Suprapubic skin (tissue), 4 donors: ENCODE data around the gene CFAP74. TPM values are rescaled to one million over a fixed set of nuclear protein-coding genes. Genes with fewer than 3 reads are reported as not detected.

Experiments
- DNase-seq, 2 donors: peaks; one replicate each; pipeline ENCODE4 v3.0.0-alpha.2; 2019; ENCODE audit warnings: low spot score in 2 of 2
- H3K27ac ChIP-seq: fragments of 200-600 bp; sonication (generic); one replicate; pipeline ENCODE4 v1.5.1; 2019
- H3K27me3 ChIP-seq: fragments of 200-600 bp; sonication (generic); one replicate; pipeline ENCODE4 v1.5.1; 2019
- H3K36me3 ChIP-seq: fragments of 200-600 bp; sonication (generic); one replicate; pipeline ENCODE4 v1.5.1; 2019
- H3K4me1 ChIP-seq: fragments of 200-600 bp; sonication (generic); one replicate; pipeline ENCODE4 v1.5.1; 2019
- H3K4me3 ChIP-seq: fragments of 200-600 bp; sonication (generic); one replicate; pipeline ENCODE4 v1.5.1; 2019; ENCODE audit warnings: mild to moderate bottlenecking
- H3K9me3 ChIP-seq: fragments of 200-600 bp; sonication (generic); one replicate; pipeline ENCODE4 v1.5.1; 2019
- EP300 ChIP-seq: sonication (generic); formaldehyde crosslinking; IDR thresholded peaks from one replicate; pipeline ENCODE4 v1.6.1; 2017; ENCODE audit warnings: antibody characterized with exemption
- POLR2A ChIP-seq, 2 donors: fragments of 450-650 bp; IDR thresholded peaks; one replicate each; pipeline ENCODE4 v1.6.1; 2017; ENCODE audit warnings: antibody characterized with exemption in 2 of 2, mild to moderate bottlenecking in 2 of 2, moderate library complexity in 2 of 2
- POLR2AphosphoS5 ChIP-seq, 3 donors: sonication (generic); formaldehyde crosslinking; IDR thresholded peaks; one replicate each; pipeline ENCODE4 v1.6.1; 2017; ENCODE audit warnings: antibody characterized with exemption in 3 of 3
- WGBS: methylation state at CpG from one replicate; pipeline ENCODE4 v1.1.5; 2018; 5-methylcytosine and 5-hydroxymethylcytosine counted together
- total RNA-seq, 4 donors: library from RNA; depleted of rRNA; stranded (reverse); fragments of >200 nt; gene quantifications; one replicate each; pipeline ENCODE4 v1.1.0, GENCODE V29; 2016
- TF ChIP-seq, protein P1 (sequence below), 2 donors: fragments of 200-600 bp in 1 of 2; fragments of 450-650 bp in 1 of 2; sonication (generic) in 1 of 2; IDR thresholded peaks; one replicate each; pipeline ENCODE4 v1.5.1; 2016 to 2019; ENCODE audit warnings: antibody characterized with exemption in 2 of 2, mild to moderate bottlenecking in 1 of 2, moderate library complexity in 1 of 2

The CFAP74 gene
- total RNA-seq, 4 donors from 2014 or later = not detected

DNA sequence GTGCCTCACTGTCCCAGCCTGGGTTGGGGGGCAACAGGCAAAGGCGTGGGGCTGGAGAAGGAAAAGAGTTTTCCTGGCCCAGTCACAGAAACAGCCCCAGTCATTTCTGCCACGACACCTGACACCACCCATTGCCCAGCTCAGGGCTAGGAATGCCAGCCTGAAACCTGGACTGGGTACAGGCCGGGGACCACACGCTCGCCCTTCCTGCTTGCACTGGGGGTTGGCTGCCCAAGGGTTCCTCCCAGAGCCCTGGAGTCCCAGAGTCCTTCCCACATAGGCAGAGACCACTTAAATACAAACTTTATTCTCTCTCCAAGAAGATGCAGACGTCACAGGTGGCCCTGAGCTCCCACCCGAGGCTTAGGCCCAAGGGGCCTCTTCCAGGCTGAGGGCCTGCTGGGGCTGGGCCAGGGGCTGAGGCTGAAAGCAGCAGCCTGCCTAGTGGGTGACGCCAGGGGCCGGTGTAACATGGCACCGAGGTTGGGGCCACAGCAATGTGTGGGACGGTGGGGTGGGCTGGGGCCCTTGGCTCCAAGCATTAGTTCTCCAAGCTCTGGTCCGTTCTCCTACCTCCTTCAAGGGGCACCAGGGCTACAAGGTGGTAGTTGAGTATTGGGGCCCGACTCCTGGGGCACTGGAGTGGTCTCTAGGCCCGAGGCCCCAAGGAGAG lies 86.1 kb downstream of the CFAP74 start:
- Histone ChIP-seq H3K4me1 (peaks cover 39% of the 10 kb centered on the region), H3K27me3 (no peaks in the 10 kb centered on the region), H3K9me3 (no peaks in the 10 kb centered on the region), H3K27ac (no peak overlapping the region), H3K4me3 (no peak overlapping the region), H3K36me3 (no peaks in the 10 kb centered on the region)
- peak in 1 of 2 donors; percentile 64 for DNase-seq
- WGBS = 91% methylated on average over 11 of the region's 14 CpGs
- TF ChIP-seq, protein P1, sequence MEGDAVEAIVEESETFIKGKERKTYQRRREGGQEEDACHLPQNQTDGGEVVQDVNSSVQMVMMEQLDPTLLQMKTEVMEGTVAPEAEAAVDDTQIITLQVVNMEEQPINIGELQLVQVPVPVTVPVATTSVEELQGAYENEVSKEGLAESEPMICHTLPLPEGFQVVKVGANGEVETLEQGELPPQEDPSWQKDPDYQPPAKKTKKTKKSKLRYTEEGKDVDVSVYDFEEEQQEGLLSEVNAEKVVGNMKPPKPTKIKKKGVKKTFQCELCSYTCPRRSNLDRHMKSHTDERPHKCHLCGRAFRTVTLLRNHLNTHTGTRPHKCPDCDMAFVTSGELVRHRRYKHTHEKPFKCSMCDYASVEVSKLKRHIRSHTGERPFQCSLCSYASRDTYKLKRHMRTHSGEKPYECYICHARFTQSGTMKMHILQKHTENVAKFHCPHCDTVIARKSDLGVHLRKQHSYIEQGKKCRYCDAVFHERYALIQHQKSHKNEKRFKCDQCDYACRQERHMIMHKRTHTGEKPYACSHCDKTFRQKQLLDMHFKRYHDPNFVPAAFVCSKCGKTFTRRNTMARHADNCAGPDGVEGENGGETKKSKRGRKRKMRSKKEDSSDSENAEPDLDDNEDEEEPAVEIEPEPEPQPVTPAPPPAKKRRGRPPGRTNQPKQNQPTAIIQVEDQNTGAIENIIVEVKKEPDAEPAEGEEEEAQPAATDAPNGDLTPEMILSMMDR (IDR thresholded peaks at IDR 0.05) = no peak
- TF ChIP-seq POLR2AphosphoS5 (IDR thresholded peaks at IDR 0.05) (no peak), POLR2A (IDR thresholded peaks at IDR 0.05) (no peak), EP300 (no peak)

DNA sequence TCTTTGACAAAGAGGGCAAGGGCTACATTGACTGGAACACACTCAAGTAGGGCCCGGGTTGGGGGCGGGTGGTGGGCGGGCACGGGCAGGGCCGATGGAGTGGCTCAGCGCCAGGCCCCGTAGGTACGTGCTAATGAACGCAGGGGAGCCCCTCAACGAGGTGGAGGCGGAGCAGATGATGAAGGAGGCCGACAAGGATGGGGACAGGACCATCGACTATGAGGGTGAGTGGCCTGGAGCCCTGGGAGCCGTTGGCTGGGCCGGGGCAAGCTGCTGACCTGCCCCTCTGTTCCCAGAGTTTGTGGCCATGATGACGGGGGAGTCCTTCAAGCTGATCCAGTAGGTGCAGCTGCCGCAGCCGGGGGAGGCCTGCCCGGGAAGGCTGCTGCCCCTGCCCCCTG lies 86.7 kb downstream of the CFAP74 start:
- Histone ChIP-seq H3K9me3 (no peaks in the 10 kb centered on the region), H3K4me1 (peaks cover 39% of the 10 kb centered on the region), H3K36me3 (no peaks in the 10 kb centered on the region), H3K27me3 (no peaks in the 10 kb centered on the region), H3K4me3 (no peak overlapping the region), H3K27ac (no peak overlapping the region)
- peak in 1 of 2 donors; percentile 62 for DNase-seq
- 70% methylated on average over 19 of the region's 19 CpGs for WGBS
- no peak for TF ChIP-seq POLR2A (IDR thresholded peaks at IDR 0.05)
- TF ChIP-seq POLR2AphosphoS5 (IDR thresholded peaks at IDR 0.05) = no peak
- no peak for TF ChIP-seq EP300
- TF ChIP-seq, protein P1 (IDR thresholded peaks at IDR 0.05) = no peak

DNA sequence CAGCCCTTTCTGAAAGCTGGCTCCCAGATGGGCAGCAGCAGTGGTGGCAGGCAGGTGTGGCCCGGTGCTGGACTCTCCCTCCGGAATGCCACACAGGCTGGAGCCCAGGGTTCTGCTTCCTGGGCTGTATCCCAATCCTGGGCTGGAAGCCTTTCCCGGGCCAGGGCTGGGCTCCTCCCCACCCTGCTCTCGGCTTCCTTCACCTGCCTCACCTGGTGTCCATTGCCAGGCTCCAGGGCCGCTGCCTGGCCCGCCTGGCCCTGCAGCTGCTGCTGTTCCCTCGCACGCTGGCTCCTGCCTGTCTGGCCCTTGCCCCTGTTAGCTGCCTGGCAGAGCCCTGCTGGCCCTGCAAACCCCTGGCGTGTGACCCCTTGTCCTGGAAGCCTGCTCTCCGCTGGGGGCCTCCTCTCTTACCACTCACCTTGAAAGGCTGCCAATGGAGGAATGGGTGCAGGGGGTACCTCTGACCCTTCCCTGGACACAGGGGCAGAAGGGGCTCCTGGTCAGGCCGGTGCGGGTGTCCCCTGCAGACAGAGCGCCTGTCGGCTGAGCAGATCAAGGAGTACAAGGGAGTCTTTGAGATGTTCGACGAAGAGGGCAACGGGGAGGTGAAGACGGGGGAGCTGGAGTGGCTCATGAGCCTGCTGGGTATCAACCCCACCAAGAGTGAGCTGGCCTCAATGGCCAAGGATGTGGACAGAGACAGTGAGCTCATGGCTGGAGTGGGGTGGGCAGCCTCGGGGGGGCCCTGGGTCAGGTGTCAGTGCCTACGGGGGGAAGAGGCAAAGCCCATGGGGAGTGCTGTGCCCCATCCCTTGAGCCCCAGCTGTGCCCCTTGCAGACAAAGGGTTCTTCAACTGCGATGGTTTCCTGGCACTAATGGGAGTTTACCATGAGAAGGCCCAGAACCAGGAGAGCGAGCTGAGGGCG lies 87.4 kb downstream of the CFAP74 start:
- H3K9me3 ChIP-seq = no peaks in the 10 kb centered on the region
- 83% methylated on average over 13 of the region's 23 CpGs for WGBS
- no peak overlapping the region for H3K4me3 ChIP-seq
- DNase-seq = peak in 1 of 2 donors; percentile 62
- no peak for TF ChIP-seq EP300
- TF ChIP-seq, protein P1 (IDR thresholded peaks at IDR 0.05) = no peak
- no peak for TF ChIP-seq POLR2A (IDR thresholded peaks at IDR 0.05)
- no peak for TF ChIP-seq POLR2AphosphoS5 (IDR thresholded peaks at IDR 0.05)
- H3K27me3 ChIP-seq = no peaks in the 10 kb centered on the region
- H3K4me1 ChIP-seq = peaks cover 39% of the 10 kb centered on the region
- no peak overlapping the region for H3K27ac ChIP-seq
- no peaks in the 10 kb centered on the region for H3K36me3 ChIP-seq

DNA sequence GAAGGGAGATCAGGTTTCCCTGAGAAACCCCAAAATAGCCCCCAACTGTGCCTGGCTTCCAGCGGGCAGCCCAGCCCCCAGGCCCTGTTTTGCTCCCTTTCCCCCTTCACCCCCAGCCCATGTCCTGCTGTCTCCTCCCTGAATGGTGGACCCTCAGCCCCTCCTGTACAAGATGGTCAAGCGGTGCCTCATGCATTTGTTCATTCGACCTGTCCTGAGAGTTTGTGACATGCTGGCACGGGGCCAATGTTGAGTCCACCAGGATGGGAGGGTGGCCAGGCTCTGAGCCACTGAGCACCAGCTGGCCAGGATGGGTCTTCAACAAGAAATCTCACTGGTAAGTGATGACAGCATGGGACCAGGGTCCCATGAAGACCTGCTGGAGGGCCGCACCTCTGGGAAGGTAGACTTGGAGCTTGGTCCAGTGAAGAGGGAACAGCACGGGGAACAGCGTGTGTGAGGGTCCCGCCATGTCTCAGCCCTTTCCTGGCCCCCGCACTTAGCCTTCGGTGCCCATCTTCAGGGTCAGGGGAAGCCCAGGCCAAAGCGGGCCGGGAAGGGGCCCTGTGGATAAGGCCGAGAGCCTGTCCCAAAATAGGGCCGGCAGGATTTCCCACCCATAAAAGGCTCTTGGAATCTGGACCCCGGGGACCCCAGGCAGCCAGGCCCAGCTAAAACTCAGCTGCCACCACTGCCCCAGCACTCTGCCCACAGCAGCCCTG lies 88.5 kb downstream of the CFAP74 start, which contains the start of gene CALML6:
Gene CALML6 (plus strand): TSS at position 290 of the 722 bp plus-strand sequence. CDS start 21 bp downstream, at position 311.
- Histone ChIP-seq H3K4me1 (peaks cover 40% of the 10 kb centered on the region), H3K36me3 (no peaks in the 10 kb centered on the region), H3K4me3 (no peak within 1 kb of the TSS), H3K9me3 (no peaks in the 10 kb centered on the region), H3K27me3 (no peaks in the 10 kb centered on the region), H3K27ac (no peak within 1 kb of the TSS)
- peak in 1 of 2 donors; percentile 59 for DNase-seq
- 79% methylated on average over 8 of the region's 15 CpGs for WGBS
- TF ChIP-seq POLR2AphosphoS5 (IDR thresholded peaks at IDR 0.05) (no peak), POLR2A (IDR thresholded peaks at IDR 0.05) (no peak), EP300 (no peak)
- TF ChIP-seq, protein P1 (IDR thresholded peaks at IDR 0.05) = no peak
